ENCODE results near the gene MAP2K2.
A peak's percentile ranks its signal among the peaks of the same experiment; 100 is the strongest.
"Not testable (repeated sequence)": the region's sequence is repeated elsewhere in the genome, so short reads cannot be mapped to it uniquely, and the experiment has no call there.

The MAP2K2 gene

GRCh38 chr19:4130744-4131438 lies 7.0 kb upstream of the MAP2K2 start:
- peak; percentile 82 for DNase-seq (ENCODE audit: low read depth)

GRCh38 chr19:4129050-4129449 lies 5.1 kb upstream of the MAP2K2 start:
- not testable (repeated sequence) for DNase-seq (ENCODE audit: low read depth)

DNA sequence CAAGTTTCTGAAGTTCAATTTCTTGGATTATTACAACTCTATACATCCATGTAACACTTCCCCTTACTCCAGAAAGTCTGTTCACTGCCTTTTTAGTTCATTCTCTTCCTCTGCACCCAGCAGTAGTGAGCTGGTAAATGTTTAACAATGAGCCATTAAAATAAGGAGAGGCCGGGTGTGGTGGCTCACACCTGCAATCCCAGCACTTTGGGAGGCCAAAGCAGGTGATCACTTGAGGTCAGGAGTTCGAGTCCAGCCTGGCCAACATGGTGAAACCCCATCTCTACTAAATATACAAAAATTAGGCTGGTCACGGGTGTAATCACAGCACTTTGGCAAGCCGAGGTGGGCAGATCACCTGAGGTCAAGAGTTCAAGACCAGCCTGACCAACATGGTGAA lies 3.4 kb upstream of the MAP2K2 start:
- DNase-seq (ENCODE audit: low read depth) = not testable (repeated sequence)

- no peak for DNase-seq (ENCODE audit: low read depth)
Measured at GRCh38 chr19:4124638-4125037, 716 bp upstream of the MAP2K2 start.

DNA sequence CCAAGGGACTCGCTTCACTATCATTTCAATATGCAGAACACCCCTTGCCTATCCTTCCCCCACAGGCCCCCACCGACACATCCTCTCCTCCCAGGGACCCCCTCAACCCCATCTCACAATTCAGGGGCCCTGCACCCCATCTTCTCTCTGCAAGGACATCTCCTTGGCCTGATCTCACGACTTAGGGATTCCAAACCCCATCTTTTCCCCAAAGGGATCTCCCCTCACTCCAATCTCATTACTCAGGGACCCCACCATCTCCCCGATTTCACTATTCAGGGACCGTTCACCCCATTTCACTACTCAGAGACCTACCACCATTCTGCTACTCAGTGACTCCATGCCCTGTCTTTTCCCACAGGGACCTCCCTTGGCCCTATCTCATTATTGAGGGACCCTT lies 1.4 kb downstream of the MAP2K2 start:
- no peak for DNase-seq (ENCODE audit: low read depth)

GRCh38 chr19:4121815-4122214 lies 2.1 kb downstream of the MAP2K2 start:
- DNase-seq (ENCODE audit: low read depth) = no peak

DNA sequence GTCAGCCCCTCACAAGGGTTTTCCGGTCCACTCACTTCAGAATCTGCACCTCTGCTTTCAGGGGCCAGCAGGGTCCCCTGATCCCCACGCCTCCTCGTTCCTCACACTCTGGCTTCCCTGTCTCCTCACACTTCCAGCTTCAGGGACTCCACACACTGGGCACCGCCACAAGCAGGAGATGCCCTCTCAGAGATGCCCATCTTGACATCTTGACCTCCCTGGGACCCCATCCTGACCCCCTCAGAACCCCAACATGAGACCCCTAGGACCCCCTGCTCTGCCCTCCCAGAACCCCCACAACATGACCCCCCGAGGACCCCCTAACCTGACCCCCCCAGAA lies 2.7 kb downstream of the MAP2K2 start:
- DNase-seq (ENCODE audit: low read depth) = no peak

DNA sequence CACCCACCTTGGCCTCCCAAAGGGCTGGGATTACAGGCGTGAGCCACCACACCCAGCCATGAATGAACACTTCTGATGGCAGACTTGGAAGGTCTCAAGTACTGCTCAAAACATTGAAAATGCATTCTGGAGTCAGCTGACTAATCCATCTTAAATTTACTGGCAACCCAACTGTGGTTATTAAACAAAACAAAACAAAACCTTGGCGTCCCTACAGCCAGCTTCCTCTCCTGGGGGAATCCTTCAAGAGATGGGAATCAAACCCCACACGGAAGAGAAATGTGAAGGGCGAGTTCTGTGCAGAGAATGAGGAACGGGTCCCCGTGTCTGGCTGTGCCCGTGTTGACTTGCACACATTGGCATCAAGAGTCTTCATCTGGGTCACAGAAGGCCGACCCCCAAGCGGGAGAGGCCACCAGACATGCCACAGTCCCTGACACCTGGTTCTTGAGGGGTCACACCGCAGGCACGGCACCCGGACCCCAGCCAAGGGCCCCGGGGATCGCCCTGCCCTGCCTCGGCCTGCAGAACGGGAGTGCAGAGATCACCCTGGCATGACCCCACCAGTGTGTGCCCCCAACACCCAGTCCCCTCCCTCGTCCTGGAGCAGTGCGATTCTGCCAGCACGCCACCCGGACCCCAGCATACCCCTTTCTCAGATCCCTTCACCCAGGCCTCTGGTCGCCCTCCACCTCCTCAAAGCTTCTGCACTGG lies 3.2 kb downstream of the MAP2K2 start:
- peak; percentile 75 for DNase-seq (ENCODE audit: low read depth)

DNA sequence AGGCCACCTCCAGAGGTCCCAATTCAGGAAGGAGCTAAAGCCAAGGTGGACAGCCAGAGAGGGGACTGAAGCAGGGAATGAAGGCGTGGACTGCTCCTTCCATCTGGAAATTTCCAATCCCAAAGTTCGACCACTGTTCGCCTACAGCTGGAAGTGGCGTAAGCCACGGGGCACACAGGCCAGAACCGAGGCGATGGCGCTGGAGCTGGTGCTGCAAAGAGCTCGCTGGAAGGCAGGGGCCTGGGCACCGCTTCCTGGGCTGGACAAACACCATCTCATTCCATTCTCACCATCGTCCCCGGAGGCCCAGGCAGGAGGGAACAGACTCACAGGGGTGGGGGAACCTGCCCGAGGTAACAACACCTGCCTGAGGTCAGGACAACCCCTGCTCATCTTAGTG lies 4.2 kb downstream of the MAP2K2 start:
- no peak for DNase-seq (ENCODE audit: low read depth)

DNA sequence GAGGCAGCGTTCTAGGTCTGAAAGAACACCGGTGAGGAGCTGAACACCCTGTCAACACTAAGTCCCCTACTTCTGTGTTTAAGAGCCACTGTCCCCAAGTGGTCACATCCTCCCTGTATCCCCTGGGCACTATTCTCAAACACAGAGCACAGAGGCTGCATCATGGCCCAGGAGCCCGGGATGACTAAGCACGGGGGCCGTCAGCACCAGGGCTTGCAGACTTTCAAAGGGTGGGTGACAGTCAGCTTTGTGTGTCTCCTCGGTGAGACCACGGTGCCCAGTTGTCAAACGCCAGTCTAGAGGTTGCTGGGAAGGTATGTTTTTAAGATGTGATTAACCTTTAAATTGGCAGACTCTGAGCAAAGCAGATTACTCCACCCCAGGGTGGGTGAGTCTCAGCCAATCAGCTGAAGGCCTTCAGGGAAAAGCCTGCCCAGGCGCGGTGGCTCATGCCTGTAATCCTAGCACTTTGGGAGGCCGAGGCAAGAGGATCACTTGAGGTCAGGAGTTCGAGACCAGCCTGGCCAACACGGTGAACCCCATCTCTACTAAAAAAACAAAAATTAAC lies 8.0 kb downstream of the MAP2K2 start:
- DNase-seq (ENCODE audit: low read depth) = no peak

GRCh38 chr19:4115050-4115817 lies 8.7 kb downstream of the MAP2K2 start:
- DNase-seq (ENCODE audit: low read depth) = no peak

DNA sequence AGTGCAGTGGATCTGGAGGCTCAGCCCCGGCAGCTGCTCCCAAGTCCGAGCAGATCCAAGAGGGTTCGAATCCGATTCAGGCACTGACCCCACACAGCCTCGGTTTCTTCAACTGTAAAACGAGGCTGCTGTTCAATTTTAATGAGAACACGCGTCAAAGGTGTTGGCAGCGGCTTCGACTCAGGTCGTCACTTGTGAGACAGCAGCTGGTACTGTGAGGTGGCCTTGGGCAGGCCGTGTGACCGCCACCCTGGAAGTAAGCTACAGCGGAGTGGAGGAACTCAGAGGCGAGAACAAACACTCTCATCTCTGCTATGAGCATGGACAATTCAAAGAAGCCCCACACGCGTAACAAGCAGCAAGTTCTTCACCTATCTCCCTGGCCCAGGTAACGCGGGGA lies 9.7 kb downstream of the MAP2K2 start:
- DNase-seq (ENCODE audit: low read depth) = no peak

GRCh38 chr19:4113398-4114088 lies 10.4 kb downstream of the MAP2K2 start:
- DNase-seq (ENCODE audit: low read depth) = no peak

DNA sequence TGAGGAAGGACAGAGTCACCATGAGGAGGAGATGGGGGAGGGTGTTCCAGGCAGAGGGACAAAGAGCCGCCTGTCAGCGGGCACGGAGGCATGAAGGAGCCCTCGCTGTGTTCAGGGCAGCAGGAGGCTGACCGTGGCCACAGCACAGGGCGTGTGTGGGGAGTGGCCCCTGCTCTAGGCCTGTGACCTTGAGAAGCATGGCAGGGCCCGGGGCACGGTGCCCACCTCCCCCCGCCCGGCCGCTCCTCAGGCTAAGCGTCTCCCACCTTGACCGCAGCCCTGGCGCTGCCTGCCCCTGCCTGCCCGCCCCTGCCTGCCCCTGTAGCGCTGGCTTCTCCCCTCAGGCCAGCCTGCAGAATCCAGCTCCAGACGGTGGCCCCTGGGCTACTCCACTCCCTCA lies 11.6 kb downstream of the MAP2K2 start:
- no peak for DNase-seq (ENCODE audit: low read depth)

- no peak for DNase-seq (ENCODE audit: low read depth)
Measured at GRCh38 chr19:4109626-4109945, 14.3 kb downstream of the MAP2K2 start.

- DNase-seq (ENCODE audit: low read depth) = no peak
Measured at GRCh38 chr19:4108767-4109625, 14.9 kb downstream of the MAP2K2 start.

- DNase-seq (ENCODE audit: low read depth) = peak; percentile 20
Measured at GRCh38 chr19:4103080-4103433, 20.9 kb downstream of the MAP2K2 start.

GRCh38 chr19:4102339-4103079 lies 21.4 kb downstream of the MAP2K2 start:
- no peak for DNase-seq (ENCODE audit: low read depth)

DNA sequence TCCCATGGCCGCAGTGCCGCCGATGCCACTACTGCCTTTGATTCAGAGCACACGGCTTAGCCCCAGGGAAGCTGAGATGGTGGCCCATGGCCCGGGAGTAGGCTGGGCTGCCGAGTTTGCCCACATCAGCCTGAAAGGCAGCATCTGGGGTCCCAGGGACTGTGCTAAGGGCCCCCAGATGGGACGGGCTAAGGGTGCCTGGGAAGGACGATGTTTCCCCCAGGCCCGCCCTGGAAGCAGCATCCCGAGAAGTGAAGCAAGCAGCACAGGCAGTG lies 22.5 kb downstream of the MAP2K2 start:
- no peak for DNase-seq (ENCODE audit: low read depth)

DNA sequence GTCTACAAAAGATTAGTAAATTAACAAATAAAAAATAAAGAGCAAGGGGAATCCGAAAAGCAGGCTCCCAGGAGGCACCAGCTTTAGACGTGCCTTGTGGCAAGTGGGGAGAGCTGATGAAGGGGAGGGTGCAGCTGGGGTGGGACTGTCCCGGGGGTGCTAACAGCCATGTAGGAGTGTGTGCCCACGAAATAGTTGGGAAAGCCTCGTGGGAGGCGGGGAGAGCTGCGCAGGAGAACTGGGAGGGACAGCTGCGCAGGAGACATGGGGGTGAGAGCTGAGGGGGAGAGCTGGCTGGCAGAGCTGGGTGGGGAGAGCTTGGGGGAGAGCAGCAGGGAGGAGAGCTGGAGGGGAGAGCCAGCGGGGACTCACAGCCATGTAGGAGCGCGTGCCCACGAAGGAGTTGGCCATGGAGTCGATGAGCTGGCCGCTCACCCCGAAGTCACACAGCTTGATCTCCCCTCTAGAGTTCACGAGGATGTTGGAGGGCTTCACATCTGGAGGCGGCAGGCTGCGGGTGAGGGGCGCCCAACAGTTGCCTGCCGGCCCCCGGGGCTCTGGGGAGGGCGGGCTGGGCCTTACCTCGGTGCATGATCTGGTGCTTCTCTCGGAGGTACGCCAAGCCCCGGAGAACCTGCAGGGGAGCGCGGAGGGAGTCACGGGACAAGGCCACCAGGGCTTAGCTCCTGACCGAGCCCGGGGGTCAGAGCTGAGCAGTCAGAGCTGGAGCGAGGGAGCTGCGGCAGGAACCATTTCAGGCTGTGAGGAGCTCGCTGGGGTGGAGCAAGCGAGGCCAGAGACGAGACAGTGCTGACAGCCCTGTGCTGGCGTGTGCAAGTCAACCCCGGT lies 23.1 kb downstream of the MAP2K2 start:
- DNase-seq (ENCODE audit: low read depth) = no peak
